Ascending aorta (tissue), 2 donors: ENCODE data around the gene C4orf50. TPM values are rescaled to one million over a fixed set of nuclear protein-coding genes. Genes with fewer than 3 reads are reported as not detected.

Source experiments
- DNase-seq, 2 donors: peaks; one replicate each; pipeline ENCODE4 v3.0.0-alpha.2; 2019; ENCODE audit warnings: low spot score in 2 of 2
- H3K27ac ChIP-seq, 2 donors: fragments of 200-600 bp; sonication (generic); one replicate each; pipeline ENCODE4 v1.5.1; 2016 to 2017; ENCODE audit warnings: mild to moderate bottlenecking in 1 of 2
- H3K27me3 ChIP-seq: fragments of 200-600 bp; sonication (generic); one replicate; pipeline ENCODE4 v1.5.1; 2017
- H3K36me3 ChIP-seq, 2 donors: fragments of 200-600 bp; sonication (generic); one replicate each; pipeline ENCODE4 v1.5.1; 2016
- H3K4me1 ChIP-seq, 2 donors: fragments of 200-600 bp; sonication (generic); one replicate each; pipeline ENCODE4 v1.5.1; 2016 to 2017; ENCODE audit warnings: mild to moderate bottlenecking in 1 of 2
- H3K4me3 ChIP-seq, 2 donors: fragments of 200-600 bp; sonication (generic); one replicate each; pipeline ENCODE4 v1.5.1; 2016 to 2017; ENCODE audit warnings: mild to moderate bottlenecking in 1 of 2
- H3K9me3 ChIP-seq, 2 donors: fragments of 200-600 bp; sonication (generic); one replicate each; pipeline ENCODE4 v1.5.1; 2016
- CTCF ChIP-seq, 3 experiments: fragments of 200-600 bp in 2 of 3; fragments of 450-650 bp in 1 of 3; sonication (generic) in 2 of 3; IDR thresholded peaks; one replicate each; pipeline ENCODE4 v1.5.1; 2016 to 2019; ENCODE audit warnings: antibody characterized with exemption in 3 of 3, mild to moderate bottlenecking in 1 of 3, moderate library complexity in 1 of 3
- intact Hi-C: fragments of 100-400 bp; cut with DNase I; formaldehyde crosslinking; loops from one replicate; pipeline ENCODE4 v1.15.1; 2023
- total RNA-seq: library from RNA; depleted of rRNA; stranded (reverse); fragments of >200 nt; gene quantifications from one replicate; pipeline ENCODE4 v1.1.0, GENCODE V29; 2016

The C4orf50 gene
- total RNA-seq, 1 donor from 2014 or later, result not detected

GRCh38 chr4:5852523-5853202 lies 165.6 kb downstream of the C4orf50 start:
- no peak for TF ChIP-seq CTCF (IDR thresholded peaks at IDR 0.05)
- Histone ChIP-seq H3K4me3 (no peak overlapping the region), H3K27me3 (no peaks in the 10 kb centered on the region), H3K36me3 (no peaks in the 10 kb centered on the region), H3K9me3 (no peaks in the 10 kb centered on the region), H3K4me1 (no peaks in the 10 kb centered on the region), H3K27ac (no peak overlapping the region)
- intact Hi-C loops, result no loop called here
- DNase-seq, result no peak

DNA sequence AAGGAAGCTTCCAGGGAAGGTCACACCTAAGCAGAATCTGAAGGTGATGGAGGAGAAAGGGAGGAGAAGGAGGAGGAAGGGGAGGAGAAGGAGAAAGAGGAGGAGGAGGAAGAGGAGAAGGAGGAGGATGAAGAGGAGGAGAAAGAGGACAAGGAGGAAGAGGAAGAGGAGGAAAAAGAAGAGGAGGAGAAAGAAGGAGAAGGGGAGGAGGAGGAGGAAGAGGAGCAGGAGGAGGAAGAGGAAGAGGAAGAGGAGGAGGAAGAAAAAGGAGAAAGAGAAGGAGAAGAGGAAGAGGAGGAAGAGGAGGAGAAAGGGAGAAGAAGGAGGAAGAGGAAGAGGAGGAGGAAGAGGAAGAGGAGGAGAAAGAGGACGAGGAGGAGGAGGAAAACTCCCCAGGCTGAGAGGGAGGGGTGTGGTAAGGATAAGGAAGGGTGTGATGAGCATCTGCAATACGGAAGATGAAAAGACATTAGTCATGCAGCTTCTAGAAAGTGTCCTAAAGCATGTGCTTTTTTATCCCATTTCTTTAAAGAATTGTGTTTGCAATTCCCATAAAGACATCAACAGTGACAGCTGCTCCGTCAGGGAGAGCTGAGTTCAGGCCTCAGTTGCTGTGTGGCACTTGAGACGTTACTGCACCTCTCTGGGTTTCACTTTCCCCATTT lies 166.5 kb downstream of the C4orf50 start:
- Histone ChIP-seq H3K27me3 (no peaks in the 10 kb centered on the region), H3K4me1 (no peaks in the 10 kb centered on the region), H3K36me3 (no peaks in the 10 kb centered on the region), H3K4me3 (no peak overlapping the region), H3K27ac (no peak overlapping the region), H3K9me3 (no peaks in the 10 kb centered on the region)
- intact Hi-C loops, result no loop called here
- no peak for TF ChIP-seq CTCF (IDR thresholded peaks at IDR 0.05)
- no peak for DNase-seq

Other genes starting within 250 kb of the C4orf50 start
- 1.9 TPM for gene CRMP1, start 125.3 kb downstream of the C4orf50 start, total RNA-seq
- gene JAKMIP1, start 182.1 kb upstream of the C4orf50 start, total RNA-seq, result not detected